Amygdala (tissue), 56 donors: ENCODE results near the gene RPAP2.

Experiments
- DNase-seq, 56 donors: peaks; one replicate each; lab custom pipeline; 2025; lab: John Stamatoyannopoulos, UW

RPAP2 gene

DNA sequence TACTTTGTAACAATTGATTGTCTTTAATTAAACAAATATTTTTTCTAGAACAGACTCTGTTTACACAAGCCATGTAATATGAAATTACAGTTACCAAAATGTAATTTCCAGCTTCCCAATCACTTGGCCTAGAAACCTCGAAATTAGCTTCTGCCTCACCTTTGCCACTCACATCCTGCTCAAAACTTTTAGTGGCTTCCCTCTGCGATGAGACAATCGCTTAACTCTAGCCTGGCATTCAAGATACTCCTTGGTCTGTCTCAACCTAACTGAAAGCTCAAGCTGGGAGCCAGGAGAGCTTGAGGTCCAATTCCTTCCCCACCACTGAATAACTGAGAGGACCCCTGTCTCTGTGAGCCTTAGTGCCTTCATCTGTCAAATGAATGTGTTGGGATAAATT is 145.0 kb downstream of the RPAP2 start:
- no peak for DNase-seq

DNA sequence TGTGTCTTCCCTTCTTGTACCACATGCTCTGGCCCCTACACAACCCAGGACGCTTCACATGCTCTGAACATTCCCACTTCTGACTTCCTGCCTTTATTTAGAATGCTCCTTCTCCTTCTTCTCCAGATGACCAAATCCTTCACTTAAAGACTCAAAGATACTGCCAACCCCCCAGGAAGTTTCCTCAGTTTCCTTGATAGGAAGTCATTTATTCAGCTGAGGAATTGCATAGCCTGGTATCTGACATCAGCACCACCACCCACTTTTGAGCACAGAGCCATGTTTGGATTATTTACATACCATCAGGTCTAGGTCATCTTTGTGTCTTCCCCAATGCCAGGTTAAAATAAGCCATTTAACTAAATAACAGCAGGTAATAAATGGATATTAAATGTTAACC is 145.5 kb downstream of the RPAP2 start:
- no peak for DNase-seq

DNA sequence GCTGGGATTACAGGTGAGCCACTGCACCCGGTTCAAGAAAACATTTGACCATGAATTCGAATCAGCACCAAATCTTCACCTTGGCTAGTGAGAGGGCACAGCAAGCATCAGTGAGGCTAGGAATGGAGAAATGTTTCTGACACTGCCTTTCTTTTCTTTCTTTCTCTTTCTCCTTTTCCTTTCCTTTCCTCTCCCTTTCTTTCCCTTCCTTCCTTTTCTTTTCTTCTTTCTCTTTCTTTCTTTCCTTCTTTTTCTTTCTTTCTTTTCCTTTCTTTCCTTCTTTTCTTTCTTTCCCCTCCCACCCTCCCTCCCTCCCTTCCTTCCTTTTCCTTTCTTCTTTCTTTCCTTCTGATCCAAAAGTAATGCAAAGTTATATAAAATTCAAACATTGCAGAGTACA is 147.0 kb downstream of the RPAP2 start:
- DNase-seq: no peak

DNA sequence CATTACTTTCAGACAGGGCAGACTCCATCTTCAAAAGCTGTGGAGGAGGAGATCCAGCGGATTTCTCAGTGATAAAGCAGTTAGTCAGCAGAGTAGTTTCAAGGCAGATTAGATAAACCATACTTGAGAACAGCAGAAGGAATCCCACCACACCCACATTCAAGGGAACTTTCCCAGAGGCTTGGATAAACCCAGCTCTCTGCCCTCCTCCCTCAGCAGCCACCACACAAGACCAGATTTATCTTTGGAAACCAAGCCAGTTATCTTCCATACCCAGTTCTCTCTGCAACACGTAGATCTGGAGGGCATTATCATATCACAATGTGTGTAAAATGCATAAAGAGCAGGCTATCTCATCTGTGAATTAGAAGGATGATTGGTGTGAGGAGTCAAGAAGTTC is 147.7 kb downstream of the RPAP2 start:
- no peak for DNase-seq

GRCh38 chr1:92447033-92447681 is 148.3 kb downstream of the RPAP2 start:
- DNase-seq: no peak

- no peak for DNase-seq
Measured at GRCh38 chr1:92447976-92448375, 149.1 kb downstream of the RPAP2 start.
